ENCODE measurements around the gene MRPL9. TPM values are rescaled to one million over a fixed set of nuclear protein-coding genes. Genes with fewer than 3 reads are reported as not detected.
"Not testable (repeated sequence)": the region's sequence is repeated elsewhere in the genome, so short reads cannot be mapped to it uniquely, and the experiment has no call there.

The MRPL9 gene
- total RNA-seq, 1 donor from 2014 or later = 92.1 TPM

DNA sequence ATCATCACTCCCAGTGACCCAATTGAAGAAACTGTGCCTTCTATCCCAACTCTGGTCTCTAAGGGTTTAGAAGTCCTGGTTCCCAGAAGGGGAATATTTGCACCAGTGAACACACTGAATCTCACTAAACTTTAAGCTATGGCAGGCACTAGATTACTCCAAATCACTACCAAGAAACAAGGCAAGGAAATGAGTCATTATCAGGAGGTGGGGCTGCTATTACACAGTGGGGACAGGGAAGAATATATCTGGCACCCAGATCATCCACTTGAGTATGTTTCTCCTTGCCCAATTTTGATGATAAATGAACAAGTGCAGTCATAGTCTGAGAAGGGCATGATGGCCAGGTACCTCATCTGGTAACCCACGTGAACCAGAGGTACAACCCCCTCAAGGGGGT, 7.0 kb downstream of the MRPL9 start:
- H3K4me3 ChIP-seq (ENCODE audit: low read depth, low read length) = no peak overlapping the region
- H3K27me3 ChIP-seq (ENCODE audit: control insufficient read depth, insufficient read depth, low read length) = no peaks in the 10 kb centered on the region
- TF ChIP-seq, protein P1, sequence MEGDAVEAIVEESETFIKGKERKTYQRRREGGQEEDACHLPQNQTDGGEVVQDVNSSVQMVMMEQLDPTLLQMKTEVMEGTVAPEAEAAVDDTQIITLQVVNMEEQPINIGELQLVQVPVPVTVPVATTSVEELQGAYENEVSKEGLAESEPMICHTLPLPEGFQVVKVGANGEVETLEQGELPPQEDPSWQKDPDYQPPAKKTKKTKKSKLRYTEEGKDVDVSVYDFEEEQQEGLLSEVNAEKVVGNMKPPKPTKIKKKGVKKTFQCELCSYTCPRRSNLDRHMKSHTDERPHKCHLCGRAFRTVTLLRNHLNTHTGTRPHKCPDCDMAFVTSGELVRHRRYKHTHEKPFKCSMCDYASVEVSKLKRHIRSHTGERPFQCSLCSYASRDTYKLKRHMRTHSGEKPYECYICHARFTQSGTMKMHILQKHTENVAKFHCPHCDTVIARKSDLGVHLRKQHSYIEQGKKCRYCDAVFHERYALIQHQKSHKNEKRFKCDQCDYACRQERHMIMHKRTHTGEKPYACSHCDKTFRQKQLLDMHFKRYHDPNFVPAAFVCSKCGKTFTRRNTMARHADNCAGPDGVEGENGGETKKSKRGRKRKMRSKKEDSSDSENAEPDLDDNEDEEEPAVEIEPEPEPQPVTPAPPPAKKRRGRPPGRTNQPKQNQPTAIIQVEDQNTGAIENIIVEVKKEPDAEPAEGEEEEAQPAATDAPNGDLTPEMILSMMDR (IDR thresholded peaks at IDR 0.05; ENCODE audit: insufficient read depth, low read length, poor library complexity, severe bottlenecking) = no peak
- no peaks in the 10 kb centered on the region for H3K36me3 ChIP-seq (ENCODE audit: control insufficient read depth, insufficient read depth, low read length)
- no peak for DNase-seq (ENCODE audit: low read depth)

DNA sequence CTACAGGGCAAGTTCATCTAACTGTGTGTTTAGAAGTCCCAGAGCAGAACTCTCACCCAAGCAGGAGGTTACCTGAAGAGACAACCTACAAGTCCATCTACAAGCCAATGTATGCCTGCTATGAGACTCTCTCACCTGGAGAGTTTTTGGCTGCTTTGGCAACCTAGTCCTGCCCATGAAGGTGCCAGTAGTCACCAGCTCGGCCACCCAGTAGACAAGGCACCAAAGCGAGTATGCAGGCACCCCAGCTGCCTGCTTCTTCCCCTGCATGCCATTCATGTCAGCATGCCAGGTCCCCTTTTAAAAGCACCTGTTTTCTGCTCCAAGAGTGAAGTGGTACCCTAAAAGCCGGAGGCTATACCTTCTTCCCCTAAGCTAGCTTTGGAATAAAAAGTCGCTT, 21.8 kb downstream of the MRPL9 start:
- H3K4me3 ChIP-seq (ENCODE audit: low read depth, low read length) = no peak overlapping the region
- no peaks in the 10 kb centered on the region for H3K27me3 ChIP-seq (ENCODE audit: control insufficient read depth, insufficient read depth, low read length)
- TF ChIP-seq, protein P1 (IDR thresholded peaks at IDR 0.05; ENCODE audit: insufficient read depth, low read length, poor library complexity, severe bottlenecking) = no peak
- no peak for DNase-seq (ENCODE audit: low read depth)
- no peaks in the 10 kb centered on the region for H3K36me3 ChIP-seq (ENCODE audit: control insufficient read depth, insufficient read depth, low read length)

DNA sequence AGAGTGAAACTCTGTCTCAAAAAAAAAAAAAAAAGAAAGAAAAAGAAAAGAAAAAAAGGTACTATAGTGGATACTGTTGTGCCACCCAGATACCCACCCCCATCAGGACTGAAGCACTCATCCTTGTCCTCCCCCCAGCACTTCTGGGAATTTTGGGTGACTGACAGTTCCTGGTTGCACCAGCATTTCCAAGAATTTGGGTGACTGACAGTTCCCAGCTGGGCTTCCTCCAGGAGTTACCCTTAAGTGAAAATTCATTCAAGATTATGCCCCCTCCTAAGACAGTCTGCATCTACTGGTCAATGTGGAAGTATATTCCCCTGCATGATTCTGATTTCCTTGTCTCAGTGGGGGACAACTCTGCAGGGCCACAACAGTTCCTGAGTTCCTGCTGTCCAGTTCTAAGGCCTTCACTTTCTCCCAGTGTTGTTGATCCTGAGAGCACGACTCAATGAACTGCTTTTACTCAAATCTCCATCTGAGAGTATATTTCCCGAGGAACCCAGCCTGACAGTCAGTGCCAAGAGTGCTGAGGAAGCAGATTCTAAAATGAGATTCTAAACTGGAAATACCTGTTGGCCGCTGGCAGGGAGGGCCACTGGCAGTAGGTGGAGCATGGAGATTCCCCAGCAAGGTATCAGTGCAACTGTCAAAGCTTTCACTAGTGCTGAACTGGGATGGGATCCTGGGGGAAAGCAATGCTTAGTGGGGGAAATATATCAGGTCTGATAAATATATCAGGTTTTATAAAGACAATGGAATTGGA, 23.5 kb downstream of the MRPL9 start:
- Histone ChIP-seq H3K27me3 (ENCODE audit: control insufficient read depth, insufficient read depth, low read length) (no peaks in the 10 kb centered on the region), H3K36me3 (ENCODE audit: control insufficient read depth, insufficient read depth, low read length) (no peaks in the 10 kb centered on the region), H3K4me3 (ENCODE audit: low read depth, low read length) (no peak overlapping the region)
- TF ChIP-seq, protein P1 (IDR thresholded peaks at IDR 0.05; ENCODE audit: insufficient read depth, low read length, poor library complexity, severe bottlenecking) = no peak
- no peak for DNase-seq (ENCODE audit: low read depth)

DNA sequence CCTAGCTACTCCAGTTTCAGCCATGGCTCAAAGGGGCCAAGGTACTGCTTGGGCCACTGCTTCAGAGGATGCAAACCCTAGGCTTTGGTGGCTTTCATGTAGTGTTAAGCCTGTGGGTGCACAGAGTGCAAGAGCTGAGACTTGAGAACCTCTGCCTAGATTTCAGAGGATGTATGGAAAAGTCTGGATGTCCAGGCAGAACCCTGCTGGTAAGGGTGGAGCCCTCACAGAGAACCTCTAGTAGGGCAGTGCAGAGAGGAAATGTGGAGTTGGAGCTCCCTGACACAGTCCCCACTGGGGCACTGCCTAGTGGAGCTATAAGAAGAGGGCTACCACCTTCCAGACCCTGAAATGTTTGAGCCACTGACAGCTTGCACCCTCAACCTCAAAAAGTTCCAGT, 25.8 kb downstream of the MRPL9 start:
- DNase-seq (ENCODE audit: low read depth) = no peak
- TF ChIP-seq, protein P1 (IDR thresholded peaks at IDR 0.05; ENCODE audit: insufficient read depth, low read length, poor library complexity, severe bottlenecking) = no peak
- Histone ChIP-seq H3K4me3 (ENCODE audit: low read depth, low read length) (no peak overlapping the region), H3K27me3 (ENCODE audit: control insufficient read depth, insufficient read depth, low read length) (no peaks in the 10 kb centered on the region), H3K36me3 (ENCODE audit: control insufficient read depth, insufficient read depth, low read length) (no peaks in the 10 kb centered on the region)

DNA sequence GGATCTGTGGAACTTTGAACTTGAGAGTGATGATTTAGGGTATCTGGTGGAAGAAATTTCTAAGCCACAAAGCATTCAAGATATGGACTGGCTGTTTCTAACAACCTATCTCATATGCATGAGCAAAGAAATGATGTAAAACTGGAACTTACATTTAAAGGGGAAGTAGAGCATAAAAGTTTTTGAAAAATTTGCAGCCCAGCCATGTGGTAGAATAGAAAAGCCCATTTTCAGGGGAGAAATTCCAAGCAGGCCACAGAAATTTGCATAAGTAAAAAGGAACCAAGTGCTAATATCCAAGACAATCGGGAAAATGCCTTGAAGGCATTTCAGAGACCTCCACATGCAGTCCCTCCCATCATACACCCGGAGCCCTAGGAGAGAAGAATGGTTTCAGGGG, 26.3 kb downstream of the MRPL9 start:
- TF ChIP-seq, protein P1 (IDR thresholded peaks at IDR 0.05; ENCODE audit: insufficient read depth, low read length, poor library complexity, severe bottlenecking) = no peak
- Histone ChIP-seq H3K27me3 (ENCODE audit: control insufficient read depth, insufficient read depth, low read length) (no peaks in the 10 kb centered on the region), H3K4me3 (ENCODE audit: low read depth, low read length) (no peak overlapping the region), H3K36me3 (ENCODE audit: control insufficient read depth, insufficient read depth, low read length) (no peaks in the 10 kb centered on the region)
- no peak for DNase-seq (ENCODE audit: low read depth)

DNA sequence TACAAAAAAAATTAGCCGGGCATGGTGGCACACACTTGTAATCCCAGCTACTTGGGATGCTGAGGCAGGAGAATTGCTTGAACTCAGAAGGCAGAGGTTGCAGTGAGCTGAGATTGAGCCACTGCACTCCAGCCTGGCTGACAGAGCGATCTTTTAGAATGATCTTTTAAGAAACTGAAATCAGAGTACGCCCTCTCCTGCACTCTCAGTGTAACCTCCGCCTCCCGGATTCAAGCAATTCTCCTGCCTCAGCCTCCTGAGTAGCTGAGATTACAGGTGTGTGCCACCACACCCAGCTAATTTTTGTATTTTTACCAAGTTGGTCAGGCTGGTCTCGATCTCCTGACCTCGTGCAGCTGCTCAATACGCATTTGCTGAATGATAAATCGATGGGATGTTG, 29.3 kb downstream of the MRPL9 start:
- not testable (repeated sequence) for DNase-seq (ENCODE audit: low read depth); H3K27me3 ChIP-seq (ENCODE audit: control insufficient read depth, insufficient read depth, low read length); H3K4me3 ChIP-seq (ENCODE audit: low read depth, low read length); H3K36me3 ChIP-seq (ENCODE audit: control insufficient read depth, insufficient read depth, low read length)

Data from kidney epithelial cell (primary cell).